A673 (cell line): ENCODE data around the gene YES1. TPM values are rescaled to one million over a fixed set of nuclear protein-coding genes. Genes with fewer than 3 reads are reported as not detected.
"Not testable (repeated sequence)": the region's sequence is repeated elsewhere in the genome, so short reads cannot be mapped to it uniquely, and the experiment has no call there.

Experiments used
- BruUV-seq: library from RNA; stranded (reverse); fragments of 400-500 nt; replicated peaks from 2 replicates; lab custom pipeline; 2021; lab: Mats Ljungman, UMichigan
- CTCF ChIA-PET: fragments of 300-600 bp; sonication (Branson Sonifier 250); formaldehyde crosslinking; loops from one replicate; lab custom pipeline; 2022; ENCODE audit warnings: antibody characterized with exemption; lab: Charles Lee
- POLR2A ChIA-PET: fragments of 300-600 bp; sonication (Branson Sonifier 250); formaldehyde crosslinking; loops from one replicate; lab custom pipeline; 2022; ENCODE audit warnings: antibody characterized with exemption; ENCODE audit not compliant: low non-redundant PET; lab: Charles Lee
- DNase-seq: peaks from one replicate; pipeline ENCODE4 v3.0.0-alpha.2; 2015; ENCODE audit warnings: low spot score
- H3K27ac ChIP-seq: fragments of 200-600 bp; sonication (generic); 2 replicates; pipeline ENCODE4 v1.5.1; 2016; ENCODE audit warnings: mixed run types, low read depth, mild to moderate bottlenecking, mixed read lengths, antibody characterized with exemption, low read length; ENCODE audit not compliant: poor library complexity, severe bottlenecking
- H3K27me3 ChIP-seq: fragments of 200-600 bp; sonication (generic); replicated peaks from 2 replicates; pipeline ENCODE4 v1.6.1; 2017; ENCODE audit warnings: mixed run types, low read depth, mild to moderate bottlenecking, mixed read lengths, antibody characterized with exemption, low read length; ENCODE audit not compliant: insufficient read depth, poor library complexity
- H3K36me3 ChIP-seq: fragments of 200-600 bp; sonication (generic); 2 replicates; pipeline ENCODE4 v1.6.1; 2016; ENCODE audit warnings: mixed run types, mild to moderate bottlenecking, mixed read lengths, antibody characterized with exemption, low read length; ENCODE audit not compliant: insufficient read depth, poor library complexity, severe bottlenecking
- H3K4me1 ChIP-seq: fragments of 200-600 bp; sonication (generic); 2 replicates; pipeline ENCODE4 v1.6.1; 2017; ENCODE audit warnings: mixed run types, mild to moderate bottlenecking, mixed read lengths, antibody characterized with exemption, low read length; ENCODE audit not compliant: insufficient read depth, poor library complexity, severe bottlenecking
- H3K4me3 ChIP-seq: fragments of 200-600 bp; sonication (generic); 2 replicates; pipeline ENCODE4 v1.5.1; 2016; ENCODE audit warnings: low read depth, mixed run types, mild to moderate bottlenecking, mixed read lengths, low read length; ENCODE audit not compliant: poor library complexity, severe bottlenecking
- H3K9me3 ChIP-seq: fragments of 200-600 bp; sonication (generic); 2 replicates; pipeline ENCODE4 v1.6.1; 2016; ENCODE audit warnings: mixed run types, low read depth, mild to moderate bottlenecking, mixed read lengths, antibody characterized with exemption, low read length; ENCODE audit not compliant: poor library complexity, severe bottlenecking
- CTCF ChIP-seq: fragments of 300-800, 200-600 bp; sonication (generic); conservative IDR thresholded peaks from 2 replicates; pipeline ENCODE4 v1.5.1; 2017; ENCODE audit warnings: low read depth, mild to moderate bottlenecking, antibody characterized with exemption, low read length, moderate library complexity, mixed read lengths
- EZH2 ChIP-seq: fragments of 200-600 bp; sonication (generic); IDR thresholded peaks from 2 replicates; pipeline ENCODE4 v1.6.1; 2017; ENCODE audit warnings: borderline replicate concordance, low read depth, mild to moderate bottlenecking, mixed read lengths, antibody characterized with exemption, low read length; ENCODE audit not compliant: poor library complexity, severe bottlenecking
- intact Hi-C: fragments of 100-400 bp; cut with micrococcal nuclease; formaldehyde crosslinking; loops from one replicate; pipeline ENCODE4 v1.10.0; 2022; ENCODE audit not compliant: unreplicated experiment
- total RNA-seq: library from RNA; stranded (reverse); gene quantifications from 2 replicates; pipeline ENCODE4 v1.2.3, GENCODE V29; 2021

YES1 gene
- total RNA-seq, 1 experiment from 2014 or later: 138 TPM

- Histone ChIP-seq H3K9me3 (no peaks in the 10 kb centered on the region), H3K27ac (no peak overlapping the region), H3K4me3 (no peak overlapping the region), H3K36me3 (peaks cover 3% of the 10 kb centered on the region), H3K27me3 (no peaks in the 10 kb centered on the region), H3K4me1 (no peaks in the 10 kb centered on the region)
- ChIA-PET POLR2A (no interaction called here), CTCF (no interaction called here)
- BruUV-seq: no TSS peak
- TF ChIP-seq CTCF: no peak
- no peak for TF ChIP-seq EZH2
- DNase-seq: no peak
- intact Hi-C loops: no loop called here
These were observed 129.2 kb downstream of the YES1 start for GRCh38 chr18:682833-683232.

GRCh38 chr18:682416-682815 lies 129.6 kb downstream of the YES1 start:
- DNase-seq, H3K36me3 ChIP-seq, H3K27ac ChIP-seq, H3K27me3 ChIP-seq, H3K4me1 ChIP-seq, H3K9me3 ChIP-seq, POLR2A ChIA-PET, H3K4me3 ChIP-seq, intact Hi-C loops, CTCF ChIA-PET, BruUV-seq: not testable (repeated sequence)

- CTCF ChIA-PET: no interaction called here
- no TSS peak for BruUV-seq
These were observed 130.1 kb downstream of the YES1 start for GRCh38 chr18:681985-682384.

More at GRCh38 chr18:681985-682384, 130.1 kb downstream of the YES1 start:
- no peak for DNase-seq
- H3K27me3 ChIP-seq: no peaks in the 10 kb centered on the region
- intact Hi-C loops: no loop called here
- no peak overlapping the region for H3K4me3 ChIP-seq
- H3K9me3 ChIP-seq: no peaks in the 10 kb centered on the region
- H3K36me3 ChIP-seq: peaks cover 6% of the 10 kb centered on the region
- POLR2A ChIA-PET: no interaction called here
- H3K27ac ChIP-seq: no peak overlapping the region
- TF ChIP-seq CTCF: no peak
- no peaks in the 10 kb centered on the region for H3K4me1 ChIP-seq
